Hepatocyte (in vitro differentiated cells): ENCODE results near the gene FRMD3. TPM values are rescaled to one million over a fixed set of nuclear protein-coding genes. Genes with fewer than 3 reads are reported as not detected.

Experiments used
- DNase-seq: peaks from one replicate; pipeline ENCODE4 v3.0.0-alpha.2; 2016; ENCODE audit warnings: low spot score
- H2AFZ ChIP-seq: fragments of 200-600 bp; sonication (generic); 2 replicates; pipeline ENCODE4 v1.6.0; 2016; ENCODE audit warnings: antibody characterized with exemption, mild to moderate bottlenecking
- H3K27ac ChIP-seq: fragments of 200-600 bp; sonication (generic); 2 replicates; pipeline ENCODE4 v1.5.1; 2016; ENCODE audit warnings: mild to moderate bottlenecking
- H3K27me3 ChIP-seq: fragments of 200-600 bp; sonication (generic); 2 replicates; pipeline ENCODE4 v1.6.1; 2016
- H3K36me3 ChIP-seq: fragments of 200-600 bp; sonication (generic); replicated peaks from 2 replicates; pipeline ENCODE4 v1.5.1; 2016; ENCODE audit warnings: low read depth; ENCODE audit not compliant: insufficient read depth
- H3K4me1 ChIP-seq: fragments of 200-600 bp; sonication (generic); 2 replicates; pipeline ENCODE4 v1.5.1; 2016; ENCODE audit warnings: mild to moderate bottlenecking, moderate library complexity; ENCODE audit not compliant: insufficient read depth
- H3K4me2 ChIP-seq: fragments of 200-600 bp; sonication (generic); 2 replicates; pipeline ENCODE4 v1.6.0; 2016
- H3K4me3 ChIP-seq: fragments of 200-600 bp; sonication (generic); 2 replicates; pipeline ENCODE4 v1.5.1; 2016; ENCODE audit warnings: mild to moderate bottlenecking
- H3K79me2 ChIP-seq: fragments of 200-600 bp; sonication (generic); 2 replicates; pipeline ENCODE4 v1.6.0; 2017; ENCODE audit warnings: mild to moderate bottlenecking
- H3K9me2 ChIP-seq: fragments of 200-600 bp; sonication (generic); replicated peaks from 2 replicates; pipeline ENCODE4 v1.6.0; 2017; ENCODE audit warnings: mild to moderate bottlenecking; ENCODE audit not compliant: insufficient read depth
- H3K9me3 ChIP-seq: fragments of 200-600 bp; sonication (generic); 2 replicates; pipeline ENCODE4 v1.5.1; 2016; ENCODE audit warnings: low read depth, mild to moderate bottlenecking
- H4K20me1 ChIP-seq: fragments of 200-600 bp; sonication (generic); 2 replicates; pipeline ENCODE4 v1.6.0; 2016; ENCODE audit warnings: mild to moderate bottlenecking; ENCODE audit not compliant: insufficient read depth, poor library complexity, severe bottlenecking
- EZH2 ChIP-seq: fragments of 200-600 bp; sonication (generic); IDR thresholded peaks from 2 replicates; pipeline ENCODE4 v1.6.1; 2016; ENCODE audit warnings: antibody characterized with exemption, mild to moderate bottlenecking, borderline replicate concordance
- EZH2phosphoT487 ChIP-seq: fragments of 200-600 bp; sonication (generic); IDR thresholded peaks from one replicate; pipeline ENCODE4 v1.6.1; 2018; ENCODE audit warnings: antibody characterized with exemption, mild to moderate bottlenecking, low read depth, moderate library complexity; ENCODE audit not compliant: unreplicated experiment, severe bottlenecking
- WGBS: methylation state at CpG from one replicate; pipeline ENCODE4 v1.1.6; 2016; ENCODE audit warnings: low lambda C conversion rate; ENCODE audit errors: missing lambda C conversion rate; 5-methylcytosine and 5-hydroxymethylcytosine counted together
- polyA plus RNA-seq: library from polyadenylated mRNA; unstranded; fragments of >200 nt; fragmentation: Nextera tagmentation; extraction: Ambion mirVana; gene quantifications from 2 replicates; pipeline ENCODE4 v1.2.1, GENCODE V29; 2016
- total RNA-seq: library from RNA; depleted of rRNA; stranded (reverse); fragments of >200 nt; gene quantifications from 2 replicates; pipeline ENCODE4 v1.2.3, GENCODE V29; 2014
- TF ChIP-seq, protein P1 (sequence below): fragments of 200-600 bp; sonication (generic); IDR thresholded peaks from 2 replicates; pipeline ENCODE4 v1.5.1; 2016; ENCODE audit warnings: antibody characterized with exemption, mild to moderate bottlenecking; ENCODE audit not compliant: poor library complexity

FRMD3 gene
- total and polyA plus RNA-seq, 2 experiments from 2014 or later: 3.9 to 7.0 TPM

- no peak overlapping the region for H3K27ac ChIP-seq
- 85% methylated on average over 5 of the region's 5 CpGs for WGBS
- H3K4me1 ChIP-seq: no peaks in the 10 kb centered on the region
- no peak overlapping the region for H2AFZ ChIP-seq
- no peaks in the 10 kb centered on the region for H3K27me3 ChIP-seq
- no peak for DNase-seq
- H3K4me2 ChIP-seq: no peak overlapping the region
- no peaks in the 10 kb centered on the region for H3K9me2 ChIP-seq
- H3K4me3 ChIP-seq: no peak overlapping the region
- TF ChIP-seq, protein P1, sequence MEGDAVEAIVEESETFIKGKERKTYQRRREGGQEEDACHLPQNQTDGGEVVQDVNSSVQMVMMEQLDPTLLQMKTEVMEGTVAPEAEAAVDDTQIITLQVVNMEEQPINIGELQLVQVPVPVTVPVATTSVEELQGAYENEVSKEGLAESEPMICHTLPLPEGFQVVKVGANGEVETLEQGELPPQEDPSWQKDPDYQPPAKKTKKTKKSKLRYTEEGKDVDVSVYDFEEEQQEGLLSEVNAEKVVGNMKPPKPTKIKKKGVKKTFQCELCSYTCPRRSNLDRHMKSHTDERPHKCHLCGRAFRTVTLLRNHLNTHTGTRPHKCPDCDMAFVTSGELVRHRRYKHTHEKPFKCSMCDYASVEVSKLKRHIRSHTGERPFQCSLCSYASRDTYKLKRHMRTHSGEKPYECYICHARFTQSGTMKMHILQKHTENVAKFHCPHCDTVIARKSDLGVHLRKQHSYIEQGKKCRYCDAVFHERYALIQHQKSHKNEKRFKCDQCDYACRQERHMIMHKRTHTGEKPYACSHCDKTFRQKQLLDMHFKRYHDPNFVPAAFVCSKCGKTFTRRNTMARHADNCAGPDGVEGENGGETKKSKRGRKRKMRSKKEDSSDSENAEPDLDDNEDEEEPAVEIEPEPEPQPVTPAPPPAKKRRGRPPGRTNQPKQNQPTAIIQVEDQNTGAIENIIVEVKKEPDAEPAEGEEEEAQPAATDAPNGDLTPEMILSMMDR: no peak
- no peak for TF ChIP-seq EZH2phosphoT487
- TF ChIP-seq EZH2: no peak
- H3K36me3 ChIP-seq: no peaks in the 10 kb centered on the region
- no peaks in the 10 kb centered on the region for H4K20me1 ChIP-seq
- H3K79me2 ChIP-seq: no peaks in the 10 kb centered on the region
- no peaks in the 10 kb centered on the region for H3K9me3 ChIP-seq
Measured at GRCh38 chr9:83274787-83275186, 263.4 kb downstream of the FRMD3 start.

DNA sequence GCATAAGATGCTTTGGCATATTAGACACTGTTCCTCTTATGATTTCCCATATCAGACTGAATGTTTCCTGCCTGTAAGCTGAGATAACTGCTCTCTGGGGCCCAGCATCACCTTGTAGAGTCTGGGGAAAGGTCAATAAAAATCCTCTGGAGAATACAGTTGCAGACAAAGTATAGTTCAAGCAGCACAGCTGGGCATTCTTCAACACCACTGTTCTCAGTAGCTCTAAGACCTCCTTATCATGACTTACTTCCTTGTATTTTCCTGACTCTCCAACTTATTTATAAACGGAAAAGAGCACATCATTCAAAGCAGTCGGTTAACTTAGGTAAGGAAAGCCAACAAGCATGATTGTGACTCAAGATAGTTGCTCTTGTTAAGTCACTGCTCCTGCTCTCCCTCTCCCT lies 266.5 kb downstream of the FRMD3 start:
- H3K79me2 ChIP-seq: no peaks in the 10 kb centered on the region
- H3K4me1 ChIP-seq: peaks cover 4% of the 10 kb centered on the region
- no peak for DNase-seq
- H3K9me3 ChIP-seq: no peaks in the 10 kb centered on the region
- H4K20me1 ChIP-seq: no peaks in the 10 kb centered on the region
- no peak overlapping the region for H3K4me2 ChIP-seq
- H3K4me3 ChIP-seq: no peak overlapping the region
- no peak overlapping the region for H3K27ac ChIP-seq
- H3K36me3 ChIP-seq: no peaks in the 10 kb centered on the region
- no peaks in the 10 kb centered on the region for H3K27me3 ChIP-seq
- H2AFZ ChIP-seq: no peak overlapping the region
- TF ChIP-seq EZH2phosphoT487 (no peak), EZH2 (no peak)
- TF ChIP-seq, protein P1: no peak
- no peaks in the 10 kb centered on the region for H3K9me2 ChIP-seq
- 82% methylated on average over 2 of the region's 2 CpGs for WGBS

DNA sequence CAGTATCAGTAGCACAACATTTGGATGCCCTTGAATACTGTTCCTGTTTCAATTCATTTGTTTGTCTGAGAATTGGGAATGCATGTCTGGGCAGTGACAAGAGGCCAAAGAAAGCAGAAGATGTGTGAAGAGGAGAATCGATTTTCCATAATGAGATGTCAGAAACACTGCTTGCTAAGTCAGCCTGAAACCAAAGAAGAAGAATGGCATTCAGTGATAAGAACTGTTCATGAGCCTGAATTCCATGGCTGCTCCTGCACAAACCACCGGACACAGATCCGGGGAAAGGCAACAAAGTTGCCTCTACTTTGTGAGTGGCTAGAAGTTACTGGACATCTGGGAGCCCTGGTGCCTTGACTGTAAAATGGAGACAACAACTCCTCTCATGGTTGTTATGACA lies 268.1 kb downstream of the FRMD3 start:
- H3K4me2 ChIP-seq: no peak overlapping the region
- H3K79me2 ChIP-seq: no peaks in the 10 kb centered on the region
- no peaks in the 10 kb centered on the region for H3K27me3 ChIP-seq
- H3K36me3 ChIP-seq: no peaks in the 10 kb centered on the region
- no peak overlapping the region for H3K4me3 ChIP-seq
- TF ChIP-seq, protein P1: no peak
- TF ChIP-seq EZH2phosphoT487 (no peak), EZH2 (no peak)
- no peaks in the 10 kb centered on the region for H4K20me1 ChIP-seq
- WGBS: 64% methylated on average over 3 of the region's 3 CpGs
- no peaks in the 10 kb centered on the region for H3K9me2 ChIP-seq
- no peak overlapping the region for H2AFZ ChIP-seq
- DNase-seq: no peak
- no peak overlapping the region for H3K27ac ChIP-seq
- H3K4me1 ChIP-seq: peaks cover 8% of the 10 kb centered on the region
- H3K9me3 ChIP-seq: no peaks in the 10 kb centered on the region

GRCh38 chr9:83267741-83268140 lies 270.5 kb downstream of the FRMD3 start:
- Histone ChIP-seq H3K79me2 (no peaks in the 10 kb centered on the region), H3K9me3 (no peaks in the 10 kb centered on the region), H3K27me3 (no peaks in the 10 kb centered on the region), H3K4me3 (no peak overlapping the region), H3K4me1 (peaks cover 8% of the 10 kb centered on the region), H4K20me1 (no peaks in the 10 kb centered on the region), H3K27ac (no peak overlapping the region), H2AFZ (no peak overlapping the region), H3K4me2 (no peak overlapping the region), H3K36me3 (no peaks in the 10 kb centered on the region), H3K9me2 (no peaks in the 10 kb centered on the region)
- WGBS: 50% methylated on average over 5 of the region's 5 CpGs
- DNase-seq: no peak
- TF ChIP-seq EZH2phosphoT487 (no peak), EZH2 (no peak)
- TF ChIP-seq, protein P1: no peak
